ENCODE measurements around the gene SNED1. TPM values are rescaled to one million over a fixed set of nuclear protein-coding genes. Genes with fewer than 3 reads are reported as not detected.

Gene SNED1
- total RNA-seq, 1 donor from 2014 or later: 2.8 TPM

DNA sequence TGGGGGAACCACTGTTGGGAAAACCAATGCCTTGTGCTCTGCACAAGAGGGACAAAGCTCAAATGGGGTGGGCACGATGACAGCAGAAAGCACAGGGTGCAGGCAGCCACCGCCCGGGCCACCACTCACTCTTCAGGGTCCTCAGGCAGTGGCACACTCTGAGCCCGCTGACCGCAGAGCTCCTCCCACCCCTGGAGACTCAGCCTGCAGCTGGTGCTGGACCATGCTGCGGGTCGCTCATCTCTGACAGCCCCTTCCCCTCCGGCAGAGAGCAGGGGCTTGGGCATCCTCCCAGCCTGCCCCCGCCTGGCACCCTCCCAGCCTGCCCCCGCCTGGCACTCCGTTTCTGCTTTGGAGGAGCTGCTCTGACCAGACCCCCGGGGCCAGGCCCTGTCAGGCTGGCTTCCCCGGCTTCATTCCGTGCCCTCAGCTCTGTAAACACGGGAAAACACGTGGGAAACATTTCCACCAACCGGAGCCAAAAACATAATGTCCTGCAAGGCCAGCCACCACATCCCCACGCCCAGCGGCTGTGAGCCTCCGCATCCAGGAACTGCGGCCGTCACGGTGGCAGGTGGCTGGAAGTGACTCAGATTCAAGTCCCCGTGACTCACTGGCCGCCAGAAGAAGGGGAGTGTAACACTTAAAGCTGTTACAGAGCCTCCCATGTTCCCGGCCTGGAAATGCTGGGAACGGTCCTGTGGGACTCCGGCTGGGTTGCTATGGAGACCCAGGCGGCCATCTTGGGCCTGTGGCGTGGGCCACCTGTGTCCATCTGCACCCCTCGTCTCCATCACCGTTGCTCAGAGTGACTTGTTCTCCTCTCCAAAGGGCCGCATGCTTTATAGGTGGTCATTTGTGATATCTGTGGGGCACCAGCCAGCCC lies 6.8 kb upstream of the SNED1 start:
- H3K4me3 Mint-ChIP-seq (ENCODE audit: unreplicated experiment): peak overlapping the region; percentile 59
- DNase-seq: peak; percentile 90
- peak overlapping the region; percentile 97 for H3K27ac Mint-ChIP-seq (ENCODE audit: unreplicated experiment)
- peaks cover 8% of the 10 kb centered on the region for H3K4me1 Mint-ChIP-seq (ENCODE audit: low read depth, unreplicated experiment)
- peaks cover 6% of the 10 kb centered on the region for H3K9me3 Mint-ChIP-seq (ENCODE audit: unreplicated experiment)
- H3K27me3 Mint-ChIP-seq (ENCODE audit: unreplicated experiment): peaks cover 12% of the 10 kb centered on the region
- no peaks in the 10 kb centered on the region for H3K36me3 Mint-ChIP-seq (ENCODE audit: unreplicated experiment)
- TF ChIP-seq, protein P1, sequence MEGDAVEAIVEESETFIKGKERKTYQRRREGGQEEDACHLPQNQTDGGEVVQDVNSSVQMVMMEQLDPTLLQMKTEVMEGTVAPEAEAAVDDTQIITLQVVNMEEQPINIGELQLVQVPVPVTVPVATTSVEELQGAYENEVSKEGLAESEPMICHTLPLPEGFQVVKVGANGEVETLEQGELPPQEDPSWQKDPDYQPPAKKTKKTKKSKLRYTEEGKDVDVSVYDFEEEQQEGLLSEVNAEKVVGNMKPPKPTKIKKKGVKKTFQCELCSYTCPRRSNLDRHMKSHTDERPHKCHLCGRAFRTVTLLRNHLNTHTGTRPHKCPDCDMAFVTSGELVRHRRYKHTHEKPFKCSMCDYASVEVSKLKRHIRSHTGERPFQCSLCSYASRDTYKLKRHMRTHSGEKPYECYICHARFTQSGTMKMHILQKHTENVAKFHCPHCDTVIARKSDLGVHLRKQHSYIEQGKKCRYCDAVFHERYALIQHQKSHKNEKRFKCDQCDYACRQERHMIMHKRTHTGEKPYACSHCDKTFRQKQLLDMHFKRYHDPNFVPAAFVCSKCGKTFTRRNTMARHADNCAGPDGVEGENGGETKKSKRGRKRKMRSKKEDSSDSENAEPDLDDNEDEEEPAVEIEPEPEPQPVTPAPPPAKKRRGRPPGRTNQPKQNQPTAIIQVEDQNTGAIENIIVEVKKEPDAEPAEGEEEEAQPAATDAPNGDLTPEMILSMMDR (IDR thresholded peaks at IDR 0.05; ENCODE audit: partially characterized antibody, unreplicated experiment): no peak

DNA sequence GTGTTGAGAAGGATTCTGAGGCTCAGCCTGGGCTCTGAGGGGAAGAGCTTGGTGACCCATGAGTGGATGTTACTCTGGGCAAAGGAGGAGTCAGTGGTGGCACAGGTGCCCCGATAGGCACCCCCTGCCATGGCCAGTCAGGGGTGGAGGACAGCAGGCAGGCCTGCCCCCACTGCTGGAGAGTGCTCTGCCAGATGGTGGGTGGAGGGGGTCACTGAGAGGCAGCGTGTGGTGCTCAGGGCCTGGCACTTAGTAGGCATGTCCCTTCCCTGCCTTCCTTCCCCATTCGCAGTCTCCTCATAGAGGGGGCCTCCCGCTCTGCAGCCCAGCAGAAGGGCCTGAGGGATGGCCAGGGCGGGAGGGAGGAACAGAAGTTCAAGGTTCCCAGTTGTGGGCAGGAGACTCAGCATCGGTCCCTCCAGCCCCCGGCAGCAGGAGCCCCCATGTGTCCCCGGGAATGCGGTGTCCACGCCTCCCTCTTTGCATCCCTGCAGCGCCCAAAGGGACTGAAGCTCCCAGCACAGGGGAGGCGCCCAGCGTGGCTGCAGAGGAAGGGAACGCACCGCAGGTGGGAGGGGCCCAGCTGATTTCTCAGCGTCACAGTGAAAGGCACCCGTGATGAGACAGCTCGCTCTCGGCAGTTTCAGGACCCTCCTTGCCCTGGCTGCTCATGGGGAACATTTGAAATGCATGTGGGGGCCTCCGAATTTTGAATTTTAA lies 5.7 kb upstream of the SNED1 start:
- Mint-ChIP-seq H3K4me1 (ENCODE audit: low read depth, unreplicated experiment) (peaks cover 11% of the 10 kb centered on the region), H3K27ac (ENCODE audit: unreplicated experiment) (peak overlapping the region; percentile 97), H3K9me3 (ENCODE audit: unreplicated experiment) (peaks cover 6% of the 10 kb centered on the region), H3K27me3 (ENCODE audit: unreplicated experiment) (peaks cover 12% of the 10 kb centered on the region), H3K4me3 (ENCODE audit: unreplicated experiment) (peak overlapping the region; percentile 59), H3K36me3 (ENCODE audit: unreplicated experiment) (no peaks in the 10 kb centered on the region)
- TF ChIP-seq, protein P1 (IDR thresholded peaks at IDR 0.05; ENCODE audit: partially characterized antibody, unreplicated experiment): no peak
- no peak for DNase-seq

DNA sequence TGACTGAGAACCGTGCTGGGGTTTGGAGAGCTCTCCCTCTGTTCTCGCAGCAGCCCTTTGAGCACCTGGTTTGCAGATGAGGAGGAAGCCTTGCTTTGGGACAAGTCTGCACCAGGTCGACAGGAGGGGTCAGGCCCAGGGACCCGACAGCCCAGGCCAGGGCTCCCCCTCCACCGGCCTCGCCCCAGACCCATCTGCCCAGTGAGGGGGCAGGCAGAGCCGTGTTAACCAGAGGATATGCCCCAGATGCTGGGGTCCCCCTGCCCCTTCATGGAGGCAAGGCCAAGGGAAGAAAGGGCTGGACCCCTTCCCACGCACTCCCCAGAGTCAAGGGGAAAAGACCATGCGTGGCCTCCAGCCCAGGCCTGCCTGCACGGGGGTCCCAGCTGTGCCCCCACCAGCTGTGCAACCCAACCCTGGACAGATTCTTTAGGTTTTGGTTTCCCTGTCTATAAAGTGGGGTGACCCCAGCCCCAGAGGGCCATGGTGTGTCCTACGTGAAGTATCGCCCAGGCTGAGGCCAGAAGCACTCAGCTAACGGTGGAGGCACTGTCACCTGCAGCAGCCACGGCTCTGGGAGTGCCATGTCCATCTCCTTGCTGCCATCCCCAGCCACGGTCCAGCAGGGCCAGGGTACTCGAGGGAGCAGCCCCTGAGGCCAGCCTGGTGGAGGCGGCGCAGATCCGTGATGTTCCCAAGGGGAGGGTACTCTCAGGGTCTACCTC lies 4.8 kb upstream of the SNED1 start:
- Mint-ChIP-seq H3K4me3 (ENCODE audit: unreplicated experiment) (no peak overlapping the region), H3K27ac (ENCODE audit: unreplicated experiment) (no peak overlapping the region), H3K36me3 (ENCODE audit: unreplicated experiment) (no peaks in the 10 kb centered on the region), H3K4me1 (ENCODE audit: low read depth, unreplicated experiment) (peaks cover 11% of the 10 kb centered on the region), H3K27me3 (ENCODE audit: unreplicated experiment) (peaks cover 11% of the 10 kb centered on the region), H3K9me3 (ENCODE audit: unreplicated experiment) (peaks cover 6% of the 10 kb centered on the region)
- TF ChIP-seq, protein P1 (IDR thresholded peaks at IDR 0.05; ENCODE audit: partially characterized antibody, unreplicated experiment): no peak
- no peak for DNase-seq

DNA sequence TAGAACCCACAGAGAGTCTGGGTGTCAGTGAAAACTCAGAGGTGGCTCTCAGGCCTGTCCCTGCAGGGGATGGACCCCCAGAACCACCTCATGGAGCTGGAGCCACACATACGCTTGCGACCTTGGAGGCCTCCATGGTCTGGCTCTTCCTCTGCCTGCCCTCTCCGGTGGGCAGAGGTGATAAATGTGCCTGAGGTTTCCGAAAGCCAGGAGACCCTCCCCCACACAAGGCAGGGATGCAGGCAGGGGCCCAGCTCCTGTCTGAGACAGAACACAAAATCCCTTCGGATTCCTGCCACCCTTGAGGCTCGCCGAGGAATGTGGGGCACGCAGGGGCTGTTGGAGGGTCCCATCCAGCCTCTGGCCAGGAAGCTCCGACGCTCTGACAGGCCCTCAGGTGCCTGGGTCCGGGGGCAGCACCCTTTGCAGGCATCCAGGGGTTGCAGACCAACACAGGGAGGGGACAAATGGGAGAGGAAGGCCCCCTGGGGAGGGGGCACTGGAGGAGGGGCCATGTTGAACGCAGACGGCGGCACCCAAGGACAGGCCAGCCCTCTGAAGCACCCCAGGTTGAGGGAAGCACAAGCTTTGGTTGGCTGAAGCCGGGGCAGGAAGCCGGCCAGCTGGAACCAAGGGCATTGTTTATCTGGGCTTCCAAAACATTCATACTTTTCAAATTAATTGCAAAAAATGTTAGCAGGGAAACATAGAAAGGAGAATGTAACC lies 4.1 kb upstream of the SNED1 start:
- Mint-ChIP-seq H3K27ac (ENCODE audit: unreplicated experiment) (no peak overlapping the region), H3K4me1 (ENCODE audit: low read depth, unreplicated experiment) (peaks cover 11% of the 10 kb centered on the region), H3K36me3 (ENCODE audit: unreplicated experiment) (no peaks in the 10 kb centered on the region), H3K9me3 (ENCODE audit: unreplicated experiment) (peaks cover 6% of the 10 kb centered on the region), H3K4me3 (ENCODE audit: unreplicated experiment) (no peak overlapping the region), H3K27me3 (ENCODE audit: unreplicated experiment) (peaks cover 11% of the 10 kb centered on the region)
- DNase-seq: no peak
- TF ChIP-seq, protein P1 (IDR thresholded peaks at IDR 0.05; ENCODE audit: partially characterized antibody, unreplicated experiment): no peak

Data from glutamatergic neuron (in vitro differentiated cells).